ENCODE results near the gene NSA2.
A peak's percentile ranks its signal among the peaks of the same experiment; 100 is the strongest.
"Not testable (repeated sequence)": the region's sequence is repeated elsewhere in the genome, so short reads cannot be mapped to it uniquely, and the experiment has no call there.

The NSA2 gene

GRCh38 chr5:74766849-74767578 lies at the start of gene NSA2, which contains the start of gene GFM2:
NSA2 (plus strand) TSS chr5:74767249; CDS start chr5:74767361, 112 bp downstream.
GFM2 (minus strand) TSS chr5:74767117; CDS start chr5:74763742, 3,375 bp downstream.
- DNase-seq = peak; percentile 93 to 96

- DNase-seq = no peak
These were observed 49.5 kb upstream of the NSA2 start for GRCh38 chr5:74717596-74717995.

GRCh38 chr5:74722271-74722670 lies 44.8 kb upstream of the NSA2 start:
- no peak for DNase-seq

GRCh38 chr5:74725331-74725730 lies 41.7 kb upstream of the NSA2 start:
- DNase-seq = no peak

GRCh38 chr5:74736759-74737158 lies 30.3 kb upstream of the NSA2 start:
- DNase-seq = no peak

- DNase-seq = no peak
These were observed 28.6 kb upstream of the NSA2 start for GRCh38 chr5:74738406-74738805.

- DNase-seq = not testable (repeated sequence)
These were observed 18.3 kb upstream of the NSA2 start for GRCh38 chr5:74748742-74749141.

GRCh38 chr5:74761241-74761640 lies 5.8 kb upstream of the NSA2 start:
- DNase-seq = no peak

- no peak for DNase-seq
These were observed 4.5 kb upstream of the NSA2 start for GRCh38 chr5:74762599-74762998.

- no peak for DNase-seq
These were observed 3.5 kb upstream of the NSA2 start for GRCh38 chr5:74763504-74763903.

- DNase-seq = no peak
These were observed 1.8 kb upstream of the NSA2 start for GRCh38 chr5:74765201-74765600.

- no peak for DNase-seq
These were observed 1.1 kb upstream of the NSA2 start for GRCh38 chr5:74765929-74766328.

- DNase-seq = peak; percentile 46 to 59
These were observed 616 bp upstream of the NSA2 start for GRCh38 chr5:74766418-74766848.

- DNase-seq = peak; percentile 65 to 69
These were observed 497 bp downstream of the NSA2 start for GRCh38 chr5:74767579-74767913.

- no peak for DNase-seq
These were observed 5.3 kb downstream of the NSA2 start for GRCh38 chr5:74772359-74772758.

GRCh38 chr5:74778609-74779008 lies 11.6 kb downstream of the NSA2 start:
- no peak for DNase-seq

GRCh38 chr5:74786851-74787250 lies 19.8 kb downstream of the NSA2 start:
- DNase-seq = no peak

GRCh38 chr5:74787424-74787823 lies 20.4 kb downstream of the NSA2 start:
- DNase-seq = no peak

- DNase-seq = not testable (repeated sequence)
These were observed 24.6 kb downstream of the NSA2 start for GRCh38 chr5:74791669-74792068.

- no peak for DNase-seq
These were observed 32.2 kb downstream of the NSA2 start for GRCh38 chr5:74798977-74799911.

- DNase-seq = no peak
These were observed 34.1 kb downstream of the NSA2 start for GRCh38 chr5:74801197-74801596.

- DNase-seq = no peak
These were observed 34.9 kb downstream of the NSA2 start for GRCh38 chr5:74801941-74802340.

GRCh38 chr5:74810915-74811314 lies 43.9 kb downstream of the NSA2 start:
- no peak for DNase-seq

- no peak for DNase-seq
These were observed 49.8 kb downstream of the NSA2 start for GRCh38 chr5:74816875-74817274.
